ENCODE measurements around the gene TBC1D32. TPM values are rescaled to one million over a fixed set of nuclear protein-coding genes. Genes with fewer than 3 reads are reported as not detected.
"Not testable (repeated sequence)": the region's sequence is repeated elsewhere in the genome, so short reads cannot be mapped to it uniquely, and the experiment has no call there.

The TBC1D32 gene
- total and polyA plus RNA-seq, 4 donors = 1.2 to 31.7 (median 3.7) TPM

DNA sequence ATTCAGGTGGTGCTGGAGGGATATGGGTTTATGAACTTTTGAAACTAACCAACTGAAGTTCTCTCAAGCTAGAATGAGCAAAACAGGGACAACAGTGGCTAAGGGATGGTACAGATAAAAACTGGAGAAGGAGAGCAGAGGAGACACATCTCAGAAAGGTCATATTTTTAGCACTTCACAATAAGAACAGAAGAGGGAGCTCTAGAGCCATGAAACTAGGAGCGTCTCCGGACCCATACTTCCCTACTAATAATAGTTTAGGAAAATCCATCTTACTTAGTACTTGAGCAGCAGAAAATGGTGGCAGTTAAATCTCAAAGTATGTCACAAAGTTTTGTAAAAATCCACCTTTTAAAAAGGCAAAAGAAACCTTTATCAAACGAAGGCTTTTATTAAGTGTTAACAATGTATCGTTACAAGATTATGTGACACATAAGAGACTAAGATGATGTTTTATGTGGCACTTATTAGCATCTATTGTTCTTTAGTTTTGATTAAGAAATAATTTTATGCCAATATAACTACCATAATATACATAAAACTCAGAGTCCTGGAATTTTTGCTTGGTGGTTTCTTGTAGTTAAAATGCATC, 278.6 kb downstream of the TBC1D32 start:
- peak in 2 of 3 donors; percentile 63 to 65 for DNase-seq
- no peak overlapping the region for H3K9ac ChIP-seq (ENCODE audit: insufficient read depth in 1 of 2, low read length in 2 of 2)
- no peak overlapping the region for H3K27ac ChIP-seq (ENCODE audit: low read depth in 1 of 2, low read length in 1 of 2)
- H3K4me1 ChIP-seq (ENCODE audit: control insufficient read depth in 5 of 5, insufficient read depth in 5 of 5, low read length in 5 of 5) = no peaks in the 10 kb centered on the region
- H3K4me3 ChIP-seq = no peak overlapping the region
- WGBS, 2 donors = 37 to 38% methylated on average over 4 of the region's 4 CpGs
- TF ChIP-seq, protein P1, sequence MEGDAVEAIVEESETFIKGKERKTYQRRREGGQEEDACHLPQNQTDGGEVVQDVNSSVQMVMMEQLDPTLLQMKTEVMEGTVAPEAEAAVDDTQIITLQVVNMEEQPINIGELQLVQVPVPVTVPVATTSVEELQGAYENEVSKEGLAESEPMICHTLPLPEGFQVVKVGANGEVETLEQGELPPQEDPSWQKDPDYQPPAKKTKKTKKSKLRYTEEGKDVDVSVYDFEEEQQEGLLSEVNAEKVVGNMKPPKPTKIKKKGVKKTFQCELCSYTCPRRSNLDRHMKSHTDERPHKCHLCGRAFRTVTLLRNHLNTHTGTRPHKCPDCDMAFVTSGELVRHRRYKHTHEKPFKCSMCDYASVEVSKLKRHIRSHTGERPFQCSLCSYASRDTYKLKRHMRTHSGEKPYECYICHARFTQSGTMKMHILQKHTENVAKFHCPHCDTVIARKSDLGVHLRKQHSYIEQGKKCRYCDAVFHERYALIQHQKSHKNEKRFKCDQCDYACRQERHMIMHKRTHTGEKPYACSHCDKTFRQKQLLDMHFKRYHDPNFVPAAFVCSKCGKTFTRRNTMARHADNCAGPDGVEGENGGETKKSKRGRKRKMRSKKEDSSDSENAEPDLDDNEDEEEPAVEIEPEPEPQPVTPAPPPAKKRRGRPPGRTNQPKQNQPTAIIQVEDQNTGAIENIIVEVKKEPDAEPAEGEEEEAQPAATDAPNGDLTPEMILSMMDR (IDR thresholded peaks at IDR 0.05; ENCODE audit: control extremely low read depth, extremely low read depth) = peak; percentile 15
- H3K27me3 ChIP-seq (ENCODE audit: control insufficient read depth in 3 of 3, insufficient read depth in 3 of 3, low read length in 2 of 3) = no peaks in the 10 kb centered on the region
- no peaks in the 10 kb centered on the region for H3K9me3 ChIP-seq (ENCODE audit: control insufficient read depth in 4 of 4, insufficient read depth in 3 of 4, low read length in 3 of 4)
- peak; percentile 69 for ATAC-seq (ENCODE audit: insufficient read depth, low FRiP score)
- H3K36me3 ChIP-seq (ENCODE audit: control insufficient read depth in 4 of 4, insufficient read depth in 4 of 4, low read length in 4 of 4) = no peaks in the 10 kb centered on the region

GRCh38 chr6:121048593-121048992, 285.7 kb downstream of the TBC1D32 start:
- not testable (repeated sequence) for ATAC-seq (ENCODE audit: insufficient read depth, low FRiP score); DNase-seq; H3K9ac ChIP-seq (ENCODE audit: insufficient read depth in 1 of 2, low read length in 2 of 2); H3K9me3 ChIP-seq (ENCODE audit: control insufficient read depth in 4 of 4, insufficient read depth in 3 of 4, low read length in 3 of 4); H3K36me3 ChIP-seq (ENCODE audit: control insufficient read depth in 4 of 4, insufficient read depth in 4 of 4, low read length in 4 of 4); H3K27ac ChIP-seq (ENCODE audit: low read depth in 1 of 2, low read length in 1 of 2); H3K4me3 ChIP-seq; H3K4me1 ChIP-seq (ENCODE audit: control insufficient read depth in 5 of 5, insufficient read depth in 5 of 5, low read length in 5 of 5); H3K27me3 ChIP-seq (ENCODE audit: control insufficient read depth in 3 of 3, insufficient read depth in 3 of 3, low read length in 2 of 3)
- 59 to 88% methylated on average over 4 of the region's 4 CpGs for WGBS, 2 donors

DNA sequence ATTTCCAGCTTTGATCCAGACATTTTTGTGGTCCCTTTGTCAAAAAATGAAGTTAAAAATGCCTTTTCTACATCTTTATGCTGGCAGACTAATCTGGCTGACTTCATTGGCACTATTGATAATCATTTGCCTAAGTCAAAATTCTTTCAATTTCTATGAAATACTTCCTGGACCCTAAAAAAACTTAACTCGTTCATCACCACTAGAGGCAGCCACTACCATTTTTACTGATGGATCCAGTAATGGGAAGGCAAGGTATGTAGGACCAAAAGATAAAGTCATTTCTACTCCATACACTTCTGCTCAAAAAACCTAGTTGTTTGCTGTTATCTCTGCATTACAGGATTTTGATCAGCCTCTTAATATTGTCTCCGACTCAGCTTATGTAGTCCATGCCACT, 289.4 kb downstream of the TBC1D32 start:
- not testable (repeated sequence) for H3K9ac ChIP-seq (ENCODE audit: insufficient read depth in 1 of 2, low read length in 2 of 2); H3K9me3 ChIP-seq (ENCODE audit: control insufficient read depth in 4 of 4, insufficient read depth in 3 of 4, low read length in 3 of 4); DNase-seq; ATAC-seq (ENCODE audit: insufficient read depth, low FRiP score); H3K27me3 ChIP-seq (ENCODE audit: control insufficient read depth in 3 of 3, insufficient read depth in 3 of 3, low read length in 2 of 3); H3K4me3 ChIP-seq; H3K27ac ChIP-seq (ENCODE audit: low read depth in 1 of 2, low read length in 1 of 2); H3K4me1 ChIP-seq (ENCODE audit: control insufficient read depth in 5 of 5, insufficient read depth in 5 of 5, low read length in 5 of 5); H3K36me3 ChIP-seq (ENCODE audit: control insufficient read depth in 4 of 4, insufficient read depth in 4 of 4, low read length in 4 of 4)
- 74 to 80% methylated on average over 2 of the region's 2 CpGs for WGBS, 2 donors

DNA sequence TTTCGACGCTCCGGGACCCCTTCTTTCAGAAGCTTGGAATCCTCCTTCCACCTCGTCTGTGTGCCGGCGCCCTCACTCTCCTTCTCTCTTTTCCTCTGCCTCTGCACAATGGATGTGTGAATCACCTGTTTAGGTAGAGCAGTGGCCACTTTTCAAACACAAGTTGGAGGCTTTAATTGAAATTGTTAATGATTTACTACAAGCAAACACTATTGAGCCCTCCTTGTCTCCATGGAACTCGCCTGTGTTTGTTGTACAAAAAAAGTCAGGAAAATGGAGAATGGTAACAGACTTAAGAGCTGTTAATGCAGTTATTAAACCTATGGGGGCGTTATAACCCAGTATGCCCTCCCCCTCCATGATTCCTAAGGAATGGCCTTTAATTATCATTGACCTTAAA, 290.6 kb downstream of the TBC1D32 start:
- not testable (repeated sequence) for ATAC-seq (ENCODE audit: insufficient read depth, low FRiP score)

GRCh38 chr6:121043211-121043610, 291.1 kb downstream of the TBC1D32 start:
- H3K27me3 ChIP-seq (ENCODE audit: control insufficient read depth in 3 of 3, insufficient read depth in 3 of 3, low read length in 2 of 3); H3K36me3 ChIP-seq (ENCODE audit: control insufficient read depth in 4 of 4, insufficient read depth in 4 of 4, low read length in 4 of 4); ATAC-seq (ENCODE audit: insufficient read depth, low FRiP score); H3K9ac ChIP-seq (ENCODE audit: insufficient read depth in 1 of 2, low read length in 2 of 2); H3K9me3 ChIP-seq (ENCODE audit: control insufficient read depth in 4 of 4, insufficient read depth in 3 of 4, low read length in 3 of 4); H3K4me1 ChIP-seq (ENCODE audit: control insufficient read depth in 5 of 5, insufficient read depth in 5 of 5, low read length in 5 of 5); H3K4me3 ChIP-seq: not testable (repeated sequence)
- WGBS, 2 donors = 57 to 67% methylated on average over 6 of the region's 6 CpGs
- DNase-seq = peak in 1 of 3 donors; percentile 12
- H3K27ac ChIP-seq (ENCODE audit: low read depth in 1 of 2, low read length in 1 of 2) = peak overlapping the region in 1 of 2 donors; percentile 33

More for the DNA sequence above, 290.6 kb downstream of the TBC1D32 start:
- DNase-seq = peak in 2 of 3 donors; percentile 29 to 44
- not testable (repeated sequence) for H3K9ac ChIP-seq (ENCODE audit: insufficient read depth in 1 of 2, low read length in 2 of 2); H3K4me3 ChIP-seq; H3K4me1 ChIP-seq (ENCODE audit: control insufficient read depth in 5 of 5, insufficient read depth in 5 of 5, low read length in 5 of 5); H3K36me3 ChIP-seq (ENCODE audit: control insufficient read depth in 4 of 4, insufficient read depth in 4 of 4, low read length in 4 of 4); H3K27me3 ChIP-seq (ENCODE audit: control insufficient read depth in 3 of 3, insufficient read depth in 3 of 3, low read length in 2 of 3); H3K9me3 ChIP-seq (ENCODE audit: control insufficient read depth in 4 of 4, insufficient read depth in 3 of 4, low read length in 3 of 4)
- 69 to 86% methylated on average over 8 of the region's 8 CpGs for WGBS, 2 donors
- peak overlapping the region in 1 of 2 donors; percentile 33 for H3K27ac ChIP-seq (ENCODE audit: low read depth in 1 of 2, low read length in 1 of 2)

Data from lung (tissue), 12 donors.